Measurements from ENCODE around the gene PIK3R3.

DNA sequence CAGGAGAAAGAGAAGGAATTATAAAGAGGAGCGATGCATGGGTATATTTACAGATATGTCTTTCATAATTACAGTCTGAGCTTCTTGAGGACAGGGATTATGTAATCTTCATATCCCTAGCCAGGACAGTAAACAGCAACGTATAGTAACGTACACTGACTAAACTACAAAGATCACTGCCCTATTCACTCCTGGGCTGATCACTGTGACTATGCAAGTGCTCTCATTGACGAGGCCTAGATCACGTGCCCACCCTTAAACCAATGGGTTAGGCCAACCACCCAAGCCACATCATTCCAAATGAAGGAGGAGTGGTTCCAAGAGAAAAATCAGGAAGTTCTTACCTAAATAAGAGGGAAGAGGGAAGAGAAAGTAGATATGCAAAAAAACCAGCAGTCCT is 18.5 kb downstream of the PIK3R3 start:
- TF ChIP-seq ZFP36 (IDR thresholded peaks at IDR 0.05; ENCODE audit: low read depth, low read length, partially characterized antibody) (no peak), TAF1 (IDR thresholded peaks at IDR 0.05; ENCODE audit: control insufficient read depth, extremely low read depth, insufficient read depth, low read length, severe bottlenecking) (no peak)
- TF ChIP-seq, protein P1, sequence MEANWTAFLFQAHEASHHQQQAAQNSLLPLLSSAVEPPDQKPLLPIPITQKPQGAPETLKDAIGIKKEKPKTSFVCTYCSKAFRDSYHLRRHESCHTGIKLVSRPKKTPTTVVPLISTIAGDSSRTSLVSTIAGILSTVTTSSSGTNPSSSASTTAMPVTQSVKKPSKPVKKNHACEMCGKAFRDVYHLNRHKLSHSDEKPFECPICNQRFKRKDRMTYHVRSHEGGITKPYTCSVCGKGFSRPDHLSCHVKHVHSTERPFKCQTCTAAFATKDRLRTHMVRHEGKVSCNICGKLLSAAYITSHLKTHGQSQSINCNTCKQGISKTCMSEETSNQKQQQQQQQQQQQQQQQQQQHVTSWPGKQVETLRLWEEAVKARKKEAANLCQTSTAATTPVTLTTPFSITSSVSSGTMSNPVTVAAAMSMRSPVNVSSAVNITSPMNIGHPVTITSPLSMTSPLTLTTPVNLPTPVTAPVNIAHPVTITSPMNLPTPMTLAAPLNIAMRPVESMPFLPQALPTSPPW (CRISPR knock-in tag; IDR thresholded peaks at IDR 0.05): no peak

All from K562 (cell line).